ENCODE measurements around the gene RWDD1.
A peak's percentile ranks its signal among the peaks of the same experiment; 100 is the strongest.

The RWDD1 gene

DNA sequence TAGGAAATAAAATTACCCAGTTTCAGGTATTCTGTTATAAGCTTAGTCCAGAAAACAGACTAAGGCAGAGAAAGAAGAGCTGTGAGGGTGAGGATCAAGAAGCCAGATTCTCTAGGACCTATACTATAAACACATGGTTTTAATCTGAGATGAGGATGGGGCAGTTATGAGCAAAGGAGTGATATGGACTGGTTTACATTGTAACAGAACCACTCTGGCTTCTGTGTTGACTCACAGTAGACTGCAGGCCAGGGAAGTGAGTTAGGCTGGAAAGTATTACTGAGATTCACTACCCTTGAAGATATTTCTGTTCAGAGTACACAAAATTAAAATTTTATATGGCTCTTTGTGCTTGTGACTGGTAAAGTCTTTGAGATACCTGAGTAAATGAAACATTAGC is 3.2 kb upstream of the RWDD1 start:
- no peak overlapping the region for H3K27ac ChIP-seq
- TF ChIP-seq CTCF (IDR thresholded peaks at IDR 0.05), result no peak
- TF ChIP-seq ZFX (IDR thresholded peaks at IDR 0.05; ENCODE audit: borderline replicate concordance), result no peak

DNA sequence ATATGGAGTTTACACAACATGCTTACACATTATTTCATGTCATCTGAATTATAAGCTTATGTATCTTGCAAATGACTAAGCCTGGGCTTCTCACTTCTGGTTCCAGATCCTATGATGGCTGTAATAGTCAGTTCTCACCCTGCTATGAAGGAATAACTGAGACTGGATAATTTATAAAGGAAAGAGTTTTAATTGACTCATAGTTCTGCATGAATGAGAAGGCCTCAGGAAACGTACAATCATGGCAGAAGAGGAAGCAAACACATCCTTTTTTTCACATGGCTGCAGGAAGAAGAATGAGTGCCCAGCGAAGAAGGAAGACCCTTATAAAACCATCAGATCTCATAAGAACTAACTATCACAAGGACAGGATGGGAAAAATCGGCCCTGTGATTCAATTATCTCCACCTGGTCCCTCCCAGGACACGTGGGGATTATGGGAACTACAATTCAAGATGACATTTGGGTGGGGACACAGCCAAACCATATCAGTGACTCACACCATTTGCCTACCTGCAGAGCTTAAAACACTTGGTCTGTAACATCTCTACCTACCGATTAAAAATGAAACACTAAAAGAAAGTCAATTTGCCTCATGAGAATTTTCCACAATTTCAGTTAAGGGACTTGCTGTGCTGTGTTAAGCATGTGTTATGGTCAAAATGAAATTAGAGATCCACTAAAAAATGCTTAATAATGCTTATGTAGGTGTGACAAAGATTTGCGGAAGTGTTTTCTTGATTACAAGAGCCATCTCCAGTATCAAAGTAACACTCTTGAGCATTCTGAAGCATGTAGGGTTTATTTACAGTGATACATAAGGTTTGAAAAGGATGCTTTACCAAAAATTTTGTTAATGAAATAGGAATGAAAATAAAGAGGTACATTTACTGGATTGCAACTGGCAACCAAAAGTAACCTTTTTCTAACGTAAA is 2.2 kb upstream of the RWDD1 start:
- no peak for TF ChIP-seq ZFX (IDR thresholded peaks at IDR 0.05; ENCODE audit: borderline replicate concordance)
- no peak for TF ChIP-seq CTCF (IDR thresholded peaks at IDR 0.05)
- H3K27ac ChIP-seq, result no peak overlapping the region

- TF ChIP-seq ZFX (IDR thresholded peaks at IDR 0.05; ENCODE audit: borderline replicate concordance), result no peak
- TF ChIP-seq CTCF (IDR thresholded peaks at IDR 0.05), result no peak
- peak overlapping the region; percentile 86 for H3K27ac ChIP-seq
Measured at GRCh38 chr6:116571683-116572000, 338 bp downstream of the RWDD1 start.

- peak overlapping the region; percentile 86 for H3K27ac ChIP-seq
Measured at GRCh38 chr6:116572162-116572561, 858 bp downstream of the RWDD1 start.

GRCh38 chr6:116575227-116575626 is 3.9 kb downstream of the RWDD1 start:
- H3K27ac ChIP-seq, result no peak overlapping the region
- no peak for TF ChIP-seq CTCF (IDR thresholded peaks at IDR 0.05)

More at GRCh38 chr6:116572162-116572561, 858 bp downstream of the RWDD1 start:
- TF ChIP-seq ZFX (IDR thresholded peaks at IDR 0.05; ENCODE audit: borderline replicate concordance) (no peak), CTCF (IDR thresholded peaks at IDR 0.05) (no peak)

GRCh38 chr6:116577486-116577885 is 6.2 kb downstream of the RWDD1 start:
- no peak for TF ChIP-seq CTCF (IDR thresholded peaks at IDR 0.05)
- no peak for TF ChIP-seq ZFX (IDR thresholded peaks at IDR 0.05; ENCODE audit: borderline replicate concordance)

DNA sequence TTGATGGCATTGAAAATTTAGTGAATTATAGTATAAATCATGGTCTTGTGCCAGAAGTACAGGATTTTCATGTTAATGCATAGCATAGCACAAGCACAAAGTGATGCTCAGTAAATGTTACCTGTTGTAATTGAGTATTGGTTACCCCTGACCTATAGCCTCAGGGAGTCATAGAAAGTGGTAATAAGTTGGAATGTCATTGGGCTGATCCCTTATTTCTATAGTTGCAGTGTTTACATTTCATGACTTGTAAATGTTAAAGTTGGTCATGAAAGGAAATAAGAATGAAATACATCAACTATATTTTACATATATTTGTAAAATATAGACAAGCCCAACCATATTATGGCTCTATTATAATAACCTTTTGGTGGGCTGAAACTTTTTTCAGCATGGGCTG is 7.0 kb downstream of the RWDD1 start:
- no peak overlapping the region for H3K27ac ChIP-seq
- TF ChIP-seq CTCF (IDR thresholded peaks at IDR 0.05), result no peak
- no peak for TF ChIP-seq ZFX (IDR thresholded peaks at IDR 0.05; ENCODE audit: borderline replicate concordance)

More at GRCh38 chr6:116577486-116577885, 6.2 kb downstream of the RWDD1 start:
- no peak overlapping the region for H3K27ac ChIP-seq
